Measurements from ENCODE around the gene WASHC4.
"Not testable (repeated sequence)": the region's sequence is repeated elsewhere in the genome, so short reads cannot be mapped to it uniquely, and the experiment has no call there.

Gene WASHC4

GRCh38 chr12:105091476-105092206, 15.9 kb upstream of the WASHC4 start:
- DNase-seq = no peak

GRCh38 chr12:105092336-105092735, 15.2 kb upstream of the WASHC4 start:
- peak; percentile 53 for DNase-seq

DNA sequence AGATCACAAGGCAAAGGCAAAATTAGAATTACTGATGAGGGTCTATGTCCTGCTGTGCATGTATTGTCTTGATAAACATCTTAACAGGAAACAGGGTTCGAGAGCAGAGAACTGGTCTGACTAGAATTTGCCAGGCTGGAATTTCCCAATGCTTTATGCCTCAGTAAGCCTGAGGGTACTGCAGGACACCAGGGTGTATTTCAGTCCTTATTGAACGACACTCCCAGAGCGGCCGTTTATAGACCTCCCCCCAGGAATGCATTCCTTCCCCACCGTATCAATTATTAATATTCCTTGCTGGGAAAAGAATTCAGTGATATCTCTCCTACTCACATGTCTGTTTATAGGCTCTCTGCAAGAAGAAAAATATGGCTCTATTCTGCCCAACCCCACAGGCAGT, 12.2 kb upstream of the WASHC4 start:
- DNase-seq = not testable (repeated sequence)

DNA sequence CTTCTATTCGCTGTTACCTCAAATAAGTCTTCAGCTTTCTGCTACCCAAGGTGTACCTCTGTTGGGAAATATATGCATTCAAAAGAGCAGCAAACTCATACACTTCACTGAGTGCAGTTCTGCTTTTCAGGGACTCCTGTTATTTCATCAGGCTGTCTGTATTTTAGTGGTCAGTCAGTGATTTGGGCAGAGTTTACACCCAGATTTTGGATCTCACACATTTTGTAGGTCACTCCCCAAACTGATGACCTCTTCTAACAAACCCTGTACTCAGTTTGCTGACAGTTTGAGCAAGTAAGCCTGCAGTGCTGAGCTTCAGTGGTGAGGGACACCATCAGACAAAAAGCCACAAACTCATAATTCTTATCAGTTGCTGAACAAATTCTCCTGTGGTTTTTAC, 8.2 kb upstream of the WASHC4 start:
- DNase-seq = no peak

GRCh38 chr12:105100207-105100985, 7.1 kb upstream of the WASHC4 start:
- DNase-seq = no peak

DNA sequence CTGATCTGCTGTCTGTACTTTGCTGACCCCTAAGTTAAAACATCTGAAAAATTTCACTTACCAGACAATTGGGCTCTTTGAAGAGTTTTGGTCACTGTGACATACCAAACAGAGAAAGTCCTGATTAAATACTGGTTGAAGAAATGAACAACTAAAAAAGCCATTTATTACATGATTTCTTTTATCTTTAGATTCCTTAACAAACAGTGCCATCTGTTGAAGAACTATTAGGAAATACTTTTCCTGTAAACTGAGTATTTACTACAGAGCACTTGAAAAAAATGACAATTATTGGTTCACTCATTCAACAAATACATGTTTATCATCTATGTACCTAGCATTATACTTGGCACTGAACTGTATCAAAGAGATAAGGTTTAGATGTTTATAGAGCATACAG, 6.5 kb upstream of the WASHC4 start:
- no peak for DNase-seq

- no peak for DNase-seq
Measured at GRCh38 chr12:105102673-105103072, 4.9 kb upstream of the WASHC4 start.

- no peak for DNase-seq
Measured at GRCh38 chr12:105104762-105105161, 2.8 kb upstream of the WASHC4 start.

DNA sequence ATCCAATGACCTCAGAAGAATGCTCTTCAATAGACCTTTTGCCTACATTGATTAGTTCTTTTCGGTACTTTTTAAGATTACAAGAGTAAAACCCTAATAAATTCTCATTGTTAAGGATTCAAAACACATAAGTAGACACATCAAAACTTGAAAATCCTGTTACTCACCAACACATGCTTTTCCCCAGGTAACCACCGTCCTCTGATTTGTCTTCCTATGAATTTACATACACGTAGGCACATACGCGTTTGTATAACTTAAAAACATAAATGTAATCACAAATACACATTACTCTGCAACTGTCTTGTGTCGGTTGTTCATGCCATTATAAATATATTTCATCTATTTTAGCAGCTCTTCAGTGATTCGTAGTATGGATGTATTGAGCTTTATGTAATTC, 910 bp upstream of the WASHC4 start:
- peak; percentile 9 for DNase-seq

- DNase-seq = peak; percentile 60
Measured at GRCh38 chr12:105107171-105107493, 399 bp upstream of the WASHC4 start.

DNA sequence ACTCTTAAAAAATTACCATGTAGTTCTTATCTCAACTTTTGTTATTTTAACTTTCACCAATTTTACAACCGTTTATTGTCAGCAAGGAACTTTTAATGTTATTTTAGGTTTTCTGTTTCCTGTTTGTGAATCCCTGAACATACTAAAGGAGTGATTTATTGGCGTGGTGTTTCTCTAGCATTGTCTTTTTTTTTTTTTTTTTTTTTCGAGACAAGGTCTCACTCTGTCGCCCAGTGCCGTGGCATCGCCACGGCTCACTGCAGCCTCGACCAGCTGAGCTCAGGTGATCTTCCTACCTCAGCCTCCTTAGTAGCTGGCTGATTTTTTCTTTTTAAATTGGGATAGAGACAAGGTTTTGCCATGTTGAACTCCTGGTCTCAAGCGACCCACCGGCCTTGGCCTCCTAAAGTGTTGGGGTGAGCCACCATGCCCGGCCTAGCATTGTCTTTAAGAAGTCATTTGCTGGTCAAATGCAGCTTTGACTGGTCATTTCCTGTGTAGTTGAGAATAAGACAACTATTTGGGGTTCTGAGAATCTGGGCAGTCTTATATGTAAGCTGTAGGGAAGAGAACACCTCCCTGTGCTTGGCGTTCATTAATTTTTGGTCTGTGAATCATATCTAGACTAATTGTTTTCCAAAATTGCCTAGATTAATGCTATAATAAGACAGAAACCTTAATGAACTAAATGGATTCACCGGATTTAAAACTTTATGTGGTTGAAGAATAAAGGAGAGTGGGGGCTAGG, 2.1 kb downstream of the WASHC4 start:
- DNase-seq = no peak

GRCh38 chr12:105110851-105111250, 3.3 kb downstream of the WASHC4 start:
- DNase-seq = no peak

DNA sequence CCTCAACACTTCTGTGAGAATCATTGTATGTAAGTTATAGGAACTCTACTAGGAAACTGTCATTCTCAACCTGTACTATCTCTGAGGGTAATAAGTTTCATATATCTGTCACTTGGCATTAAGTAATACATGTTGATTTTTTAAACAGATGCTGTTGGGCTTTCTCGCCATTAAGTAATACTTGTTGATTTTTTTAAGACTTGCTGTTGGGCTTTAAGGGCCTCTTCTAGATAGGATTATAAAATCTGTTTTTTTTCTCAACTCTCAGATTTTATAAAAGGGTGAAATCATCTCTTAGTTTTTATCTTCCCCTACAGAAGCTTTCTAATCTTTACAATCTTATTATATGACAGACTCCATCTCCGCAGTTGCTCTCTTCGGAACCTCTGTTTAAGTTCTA, 5.6 kb downstream of the WASHC4 start:
- DNase-seq = no peak

- DNase-seq = no peak
Measured at GRCh38 chr12:105116969-105117368, 9.4 kb downstream of the WASHC4 start.

DNA sequence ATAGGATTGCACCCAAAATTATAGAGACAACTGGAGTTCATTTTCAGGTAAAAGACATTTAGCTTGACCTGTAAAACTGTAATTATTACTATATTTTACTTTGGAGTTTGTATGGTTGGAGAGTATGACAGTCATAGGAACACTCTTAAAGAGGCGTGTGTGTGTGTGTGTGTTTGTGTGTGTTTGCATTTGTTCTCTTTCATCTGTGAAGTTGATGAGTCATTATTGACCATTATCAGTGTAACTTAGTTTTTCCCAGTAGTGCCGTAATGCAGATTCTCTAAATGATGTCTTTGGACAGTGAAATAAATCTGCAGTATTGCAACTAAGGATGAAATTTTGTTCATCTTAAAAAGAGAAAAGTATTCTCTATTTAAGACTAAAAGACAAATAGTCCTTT, 13.0 kb downstream of the WASHC4 start:
- no peak for DNase-seq

- no peak for DNase-seq
Measured at GRCh38 chr12:105138248-105138647, 30.7 kb downstream of the WASHC4 start.

DNA sequence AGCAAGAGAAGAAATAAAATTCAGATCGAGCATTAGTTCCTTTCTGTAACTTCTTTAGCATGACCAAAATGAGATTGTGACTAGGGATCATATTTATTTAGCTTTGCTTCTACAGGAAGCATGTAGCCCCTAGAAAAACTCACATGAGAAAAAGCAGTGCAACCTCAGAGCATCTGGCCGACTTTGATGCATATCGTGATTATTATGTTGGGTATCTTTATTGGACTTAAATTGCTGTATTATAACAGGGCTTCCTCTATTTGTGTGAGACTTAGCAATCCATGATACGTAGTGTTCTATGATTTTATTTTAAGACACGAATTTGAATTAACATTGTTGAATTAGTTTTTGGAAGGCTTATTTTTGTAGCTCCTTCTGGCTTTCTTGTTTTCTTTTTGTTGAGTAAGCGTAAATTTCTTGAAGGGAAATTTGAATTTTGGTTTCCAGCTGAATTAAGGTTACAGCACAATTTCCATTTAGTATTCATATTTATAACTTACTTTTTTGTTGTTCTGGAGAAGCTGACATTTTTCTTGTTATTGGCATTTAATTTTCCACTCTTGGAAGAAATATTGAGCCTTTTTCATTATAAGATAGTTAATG, 33.9 kb downstream of the WASHC4 start:
- no peak for DNase-seq

DNA sequence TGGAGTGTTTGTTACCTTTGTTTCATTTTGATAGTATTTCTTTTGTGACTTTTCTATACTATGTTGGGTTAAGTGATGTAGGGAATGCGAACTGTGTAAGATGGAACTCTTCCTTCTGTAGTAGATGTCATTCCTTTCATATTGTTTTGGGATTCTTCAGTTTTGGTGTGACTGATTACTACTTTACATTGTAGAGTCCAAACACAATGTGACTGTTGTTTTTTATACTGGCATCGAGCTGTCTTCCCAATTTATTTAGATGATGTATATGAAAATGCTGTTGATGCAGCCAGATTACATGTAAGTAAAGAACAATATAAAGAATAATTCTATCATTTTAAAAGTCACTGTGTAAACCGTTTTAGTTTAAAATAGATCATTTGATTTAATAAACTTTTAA, 34.7 kb downstream of the WASHC4 start:
- no peak for DNase-seq

- DNase-seq = no peak
Measured at GRCh38 chr12:105156260-105156659, 48.7 kb downstream of the WASHC4 start.

DNA sequence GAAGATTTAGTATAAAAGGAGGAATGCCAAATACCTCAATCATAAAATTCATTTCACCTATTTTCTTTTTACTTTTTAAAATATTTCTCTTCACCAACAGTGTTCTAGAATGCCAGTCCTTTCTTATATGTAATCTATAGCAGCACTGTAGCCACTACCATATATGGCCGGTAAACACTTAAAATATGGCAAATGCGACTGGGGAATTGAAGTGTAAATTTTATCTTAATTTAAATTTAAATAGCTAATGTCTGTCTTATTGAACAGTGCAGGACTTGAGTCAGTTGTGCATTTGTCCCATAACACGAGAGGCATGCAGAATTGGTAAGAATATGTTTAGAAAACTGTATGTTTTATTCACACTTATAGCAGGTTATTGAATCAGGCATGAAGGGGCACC, 50.1 kb downstream of the WASHC4 start:
- DNase-seq = no peak

DNA sequence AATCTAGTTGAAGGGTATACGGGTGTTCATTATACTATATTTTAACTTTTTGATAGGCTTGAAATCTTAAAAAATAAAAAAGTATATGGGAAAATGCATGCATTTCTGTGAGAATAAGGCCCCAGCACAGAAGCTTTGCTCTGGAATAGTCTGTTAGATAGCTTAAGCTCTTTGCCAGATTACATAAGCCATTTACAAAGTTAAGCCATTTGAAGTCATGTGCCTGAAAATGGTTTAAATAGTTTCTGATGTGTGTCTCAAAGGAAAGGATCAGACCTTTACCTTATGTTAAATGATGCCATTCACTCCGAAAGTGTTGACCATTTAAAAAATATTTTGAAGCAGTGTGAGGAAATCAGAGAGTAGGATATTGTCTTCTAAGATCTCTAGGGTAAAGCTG, 51.3 kb downstream of the WASHC4 start:
- DNase-seq = no peak

GRCh38 chr12:105162174-105162573, 54.6 kb downstream of the WASHC4 start:
- DNase-seq = no peak

GRCh38 chr12:105164068-105164467, 56.5 kb downstream of the WASHC4 start:
- no peak for DNase-seq

GRCh38 chr12:105166736-105167135, 59.2 kb downstream of the WASHC4 start:
- no peak for DNase-seq
